GM18526 (cell line): ENCODE data around the gene COTL1.
A peak's percentile ranks its signal among the peaks of the same experiment; 100 is the strongest.

Experiments
- POLR2A ChIP-seq: IDR thresholded peaks from 3 replicates; pipeline ENCODE4 v1.6.1; 2011; ENCODE audit not compliant: insufficient read length; ENCODE audit errors: extremely low read depth

Gene COTL1

GRCh38 chr16:84630446-84631152, 12.7 kb upstream of the COTL1 start:
- TF ChIP-seq POLR2A: no peak

DNA sequence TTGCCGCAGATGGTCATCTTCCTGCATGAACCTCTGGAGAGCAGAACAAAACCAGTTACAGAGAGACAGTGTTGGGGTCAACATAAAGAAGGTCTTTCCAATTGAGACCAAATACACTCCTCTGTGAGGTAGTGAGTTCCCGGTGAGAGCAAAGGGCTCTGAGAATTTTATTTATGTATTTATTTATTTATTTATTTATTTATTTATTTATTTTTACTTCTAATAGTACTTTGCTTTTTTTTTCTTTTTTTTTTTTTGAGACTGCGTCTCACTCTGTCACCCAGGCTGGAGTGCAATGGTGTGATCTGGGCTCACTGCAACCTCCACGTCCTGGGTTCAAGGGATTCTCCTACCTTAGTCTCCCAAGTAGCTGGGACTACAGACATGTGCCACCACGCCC, 12.1 kb upstream of the COTL1 start:
- no peak for TF ChIP-seq POLR2A

GRCh38 chr16:84629580-84629979, 11.7 kb upstream of the COTL1 start:
- no peak for TF ChIP-seq POLR2A

DNA sequence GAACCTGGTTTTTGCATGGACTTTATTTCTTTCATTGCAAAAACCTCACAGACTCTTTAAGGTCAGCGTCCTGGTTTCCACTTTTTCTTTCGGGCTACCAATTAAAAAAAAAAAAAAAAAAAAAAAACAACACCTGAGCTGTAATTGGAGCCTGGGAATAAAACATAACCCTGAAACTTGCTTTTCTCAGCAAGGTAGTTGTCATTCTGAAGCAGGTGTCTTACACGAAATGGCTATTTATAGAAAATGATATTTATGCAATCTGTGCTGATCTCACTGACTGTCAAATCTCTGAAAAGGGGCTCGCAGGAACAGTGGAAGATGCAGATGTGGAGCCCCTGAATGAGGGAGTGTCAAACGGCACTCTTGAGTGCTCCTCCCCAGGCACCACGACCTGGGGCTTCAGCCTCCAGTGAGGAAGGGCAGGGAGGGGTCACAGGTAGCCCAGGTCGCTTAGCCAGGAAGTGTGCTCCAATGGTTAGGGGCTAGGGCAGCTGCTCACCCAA, 10.4 kb upstream of the COTL1 start:
- TF ChIP-seq POLR2A: no peak

- TF ChIP-seq POLR2A: no peak
Measured at GRCh38 chr16:84625556-84625955, 7.7 kb upstream of the COTL1 start.

GRCh38 chr16:84618581-84619460, 943 bp upstream of the COTL1 start:
- no peak for TF ChIP-seq POLR2A

DNA sequence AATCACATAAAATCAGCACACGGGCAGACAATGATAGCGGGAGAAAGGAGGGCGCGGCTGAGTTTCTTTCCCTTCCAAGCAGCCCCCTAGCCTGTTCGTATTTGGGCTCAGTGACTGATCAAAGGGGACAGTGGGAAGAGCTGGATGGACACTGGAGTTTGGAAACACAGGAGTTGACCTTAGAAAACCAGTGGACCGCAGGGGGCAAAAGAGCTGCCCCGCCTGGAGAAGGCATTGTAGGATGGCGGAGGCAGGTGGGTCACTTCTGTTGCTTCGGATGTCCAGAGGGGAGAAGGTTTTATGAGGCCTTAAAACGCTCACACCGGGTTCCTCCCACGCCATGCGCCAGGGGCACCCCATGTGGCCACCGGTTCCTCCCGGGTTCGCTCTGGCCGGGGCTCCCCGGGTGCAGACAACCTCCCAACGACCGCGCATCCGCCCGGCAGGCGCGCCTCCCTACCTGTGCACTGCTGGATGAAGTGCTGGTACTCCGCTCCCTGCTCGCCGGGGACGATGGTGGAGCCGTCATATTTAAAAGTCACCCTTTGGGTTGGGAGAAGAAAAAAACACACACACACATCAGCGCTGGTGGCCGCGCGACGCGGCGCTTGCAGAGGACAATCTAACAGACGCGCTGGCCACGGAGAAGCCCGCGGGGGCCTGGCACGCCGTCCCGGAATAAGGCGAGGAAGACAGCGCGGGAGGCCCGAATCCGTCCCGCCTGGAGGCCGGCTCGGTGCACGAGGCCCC, 662 bp downstream of the COTL1 start:
- TF ChIP-seq POLR2A: peak; percentile 11

GRCh38 chr16:84616515-84616914, 1.4 kb downstream of the COTL1 start:
- TF ChIP-seq POLR2A: no peak

DNA sequence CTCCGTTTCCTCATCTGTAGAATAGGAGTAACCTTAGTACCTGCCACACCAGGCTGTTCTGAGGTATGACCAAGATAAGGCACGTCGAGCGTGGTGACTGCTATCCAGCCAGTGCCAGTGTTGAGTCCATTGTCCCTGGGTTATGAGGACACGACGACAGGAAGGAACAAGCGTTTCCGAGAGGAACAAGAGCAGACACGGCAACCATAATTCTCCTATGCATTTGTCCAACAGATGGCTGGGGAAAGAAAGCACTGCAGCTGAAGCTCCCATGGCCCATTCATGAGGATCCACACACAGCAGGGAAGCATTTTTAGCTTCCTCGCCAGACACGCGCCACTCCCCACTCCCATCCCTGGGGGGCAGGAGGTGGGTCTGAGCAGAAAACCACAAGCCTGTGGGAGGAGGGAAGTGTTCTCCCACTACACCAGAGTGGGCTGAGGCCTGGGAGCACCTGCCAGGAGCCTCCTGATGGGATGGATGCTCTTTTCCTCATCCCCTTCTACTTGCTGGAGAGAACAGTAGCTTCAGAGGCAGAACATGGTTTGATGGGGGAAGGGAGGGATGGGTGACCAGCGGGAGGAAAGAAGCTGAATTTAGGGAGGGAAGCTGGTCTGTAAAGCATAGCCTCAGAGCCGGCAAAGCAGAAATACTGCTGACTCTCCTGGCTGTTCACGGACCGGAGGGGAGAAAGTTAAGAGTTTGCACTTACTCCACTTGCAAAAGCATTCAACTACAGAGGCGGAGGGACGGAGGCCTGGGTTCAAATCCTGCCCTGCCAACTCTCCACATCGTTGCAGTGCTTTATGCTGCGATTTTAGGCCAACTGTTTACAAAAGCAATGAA, 2.7 kb downstream of the COTL1 start:
- no peak for TF ChIP-seq POLR2A

GRCh38 chr16:84614623-84614967, 3.3 kb downstream of the COTL1 start:
- TF ChIP-seq POLR2A: no peak

DNA sequence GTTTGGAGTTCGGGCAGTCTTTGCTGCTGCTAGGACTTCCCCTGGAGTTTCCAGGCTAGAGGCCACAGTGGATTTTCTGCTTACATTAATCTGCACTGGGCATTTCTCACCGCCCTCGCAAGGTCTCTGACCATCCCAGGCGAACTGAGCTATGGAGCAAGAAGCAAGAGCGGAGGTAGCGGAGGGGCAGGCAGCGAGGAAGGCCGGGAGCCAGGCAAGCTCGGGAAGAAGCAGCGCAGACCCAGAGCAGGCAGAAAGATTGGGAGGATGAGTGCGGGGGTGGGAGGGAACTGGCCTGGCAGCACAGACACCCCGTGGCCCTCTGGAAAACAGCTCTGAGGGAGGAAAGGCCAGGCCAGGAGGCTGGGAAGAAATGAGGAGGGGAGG, 3.8 kb downstream of the COTL1 start:
- no peak for TF ChIP-seq POLR2A

DNA sequence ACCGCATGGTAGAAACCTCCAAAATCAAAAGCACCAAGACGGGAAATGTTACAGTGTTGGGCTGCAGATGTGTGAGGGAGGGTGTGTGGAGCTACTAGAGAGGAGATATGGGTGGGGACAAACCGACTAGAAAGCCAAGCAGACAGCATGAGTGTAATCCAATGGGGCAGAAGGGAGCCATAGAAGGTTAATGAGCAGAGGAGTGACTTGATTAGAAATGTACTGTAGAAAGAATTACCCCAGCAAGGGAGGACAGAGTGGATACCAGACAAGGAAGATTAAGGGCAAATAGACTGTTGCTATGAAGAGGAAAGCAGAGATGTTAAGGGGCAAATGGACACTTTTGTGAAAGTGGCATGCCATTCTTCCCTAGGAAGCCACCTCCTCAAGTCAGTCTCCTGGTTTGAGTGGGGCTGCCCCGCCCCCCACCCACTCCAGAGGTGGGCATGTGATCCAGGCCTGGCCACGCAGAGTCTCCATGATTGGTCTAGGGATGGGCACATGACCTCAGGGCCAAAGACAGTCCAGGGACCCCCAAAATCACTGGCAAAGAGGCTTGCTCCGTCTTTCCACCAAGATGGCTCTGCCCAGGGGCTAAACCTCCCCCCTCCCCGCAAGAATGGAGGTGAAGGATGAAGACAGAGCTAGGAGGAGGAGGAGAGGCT, 4.3 kb downstream of the COTL1 start:
- TF ChIP-seq POLR2A: no peak

- no peak for TF ChIP-seq POLR2A
Measured at GRCh38 chr16:84612686-84613085, 5.2 kb downstream of the COTL1 start.

DNA sequence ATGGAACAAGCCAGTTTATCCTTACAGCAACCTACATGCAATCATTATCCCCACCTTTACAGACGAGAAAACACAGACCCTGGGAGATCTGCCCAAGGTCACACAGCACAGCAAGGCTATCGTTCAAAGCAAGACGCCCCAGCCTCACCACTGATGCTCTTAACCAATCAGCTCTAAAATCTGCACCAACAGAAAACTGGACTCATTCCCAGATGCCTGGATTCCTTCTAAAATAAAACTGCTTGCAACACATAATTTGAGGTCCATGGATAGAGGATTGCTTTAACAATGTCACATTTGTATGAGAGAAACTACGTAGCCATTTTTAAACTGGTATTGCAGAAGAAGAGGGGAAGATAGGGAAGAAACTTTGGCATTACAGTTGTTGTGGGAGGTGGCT, 6.8 kb downstream of the COTL1 start:
- TF ChIP-seq POLR2A: no peak
